GM23338 (cell line): Measurements from ENCODE around the gene EPHA6. TPM values are rescaled to one million over a fixed set of nuclear protein-coding genes. Genes with fewer than 3 reads are reported as not detected.

Experiments
- ATAC-seq: fragments of 200-7000 bp; cut with Tn5 transposase; 3 replicates; pipeline ENCODE4 v1.9.1; 2020
- DNase-seq: peaks from one replicate; pipeline ENCODE4 v3.0.0-alpha.2; 2015; ENCODE audit warnings: low spot score
- H2AFZ ChIP-seq: fragments of 200-600 bp; sonication (generic); 2 replicates; pipeline ENCODE4 v1.8.0; 2016; ENCODE audit warnings: antibody characterized with exemption, mild to moderate bottlenecking, moderate library complexity
- H3F3A ChIP-seq: fragments of 200-600 bp; sonication (generic); replicated peaks from 2 replicates; pipeline ENCODE4 v1.8.0; 2017; ENCODE audit warnings: antibody characterized with exemption, mixed run types, low read depth
- H3K27ac ChIP-seq: fragments of 200-600 bp; sonication (generic); 2 replicates; pipeline ENCODE4 v1.6.1; 2016; ENCODE audit warnings: low read depth
- H3K27me3 ChIP-seq: fragments of 200-600 bp; sonication (generic); 2 replicates; pipeline ENCODE4 v1.8.0; 2016; ENCODE audit warnings: mild to moderate bottlenecking, mixed run types, moderate library complexity; ENCODE audit not compliant: insufficient read depth
- H3K36me3 ChIP-seq: fragments of 200-600 bp; sonication (generic); 2 replicates; pipeline ENCODE4 v1.8.0; 2016; ENCODE audit warnings: mild to moderate bottlenecking; ENCODE audit not compliant: insufficient read depth
- H3K4me1 ChIP-seq: fragments of 200-600 bp; sonication (generic); 2 replicates; pipeline ENCODE4 v1.8.0; 2016; ENCODE audit warnings: mild to moderate bottlenecking, moderate library complexity; ENCODE audit not compliant: insufficient read depth
- H3K4me2 ChIP-seq: fragments of 200-600 bp; sonication (generic); 2 replicates; pipeline ENCODE4 v1.7.1; 2017; ENCODE audit warnings: mixed run types
- H3K4me3 ChIP-seq: fragments of 200-600 bp; sonication (generic); 2 replicates; pipeline ENCODE4 v1.6.1; 2016; ENCODE audit warnings: mixed run types
- H3K79me2 ChIP-seq: fragments of 200-600 bp; sonication (generic); replicated peaks from 2 replicates; pipeline ENCODE4 v1.8.0; 2017; ENCODE audit warnings: mild to moderate bottlenecking; ENCODE audit not compliant: insufficient read depth
- H3K9me2 ChIP-seq: fragments of 200-600 bp; sonication (generic); 2 replicates; pipeline ENCODE4 v1.8.0; 2017; ENCODE audit not compliant: insufficient read depth
- H4K20me1 ChIP-seq: fragments of 200-600 bp; sonication (generic); replicated peaks from 2 replicates; pipeline ENCODE4 v1.8.0; 2017; ENCODE audit warnings: mild to moderate bottlenecking; ENCODE audit not compliant: insufficient read depth
- H3K27ac Mint-ChIP-seq: 2 replicates; pipeline ENCODE4 v1.8.0; 2020; ENCODE audit warnings: inconsistent platforms, mild to moderate bottlenecking, moderate library complexity, mixed read lengths
- H3K27me3 Mint-ChIP-seq: 3 replicates; pipeline ENCODE4 v1.8.0; 2022; ENCODE audit warnings: low read depth, mild to moderate bottlenecking, moderate library complexity, mixed read lengths, inconsistent platforms; ENCODE audit not compliant: insufficient read depth, poor library complexity
- H3K36me3 Mint-ChIP-seq: 3 replicates; pipeline ENCODE4 v1.8.0; 2021; ENCODE audit warnings: low read depth, mild to moderate bottlenecking, inconsistent platforms, moderate library complexity, mixed read lengths
- H3K4me1 Mint-ChIP-seq: 3 replicates; pipeline ENCODE4 v1.8.0; 2020; ENCODE audit warnings: mild to moderate bottlenecking, inconsistent platforms, mixed read lengths
- H3K4me3 Mint-ChIP-seq: 3 replicates; pipeline ENCODE4 v1.8.0; 2021; ENCODE audit warnings: moderate library complexity, mild to moderate bottlenecking, inconsistent platforms, mixed read lengths
- H3K9me3 Mint-ChIP-seq: 3 replicates; pipeline ENCODE4 v1.8.0; 2020; ENCODE audit warnings: moderate library complexity, mild to moderate bottlenecking, inconsistent platforms, mixed read lengths
- CREB1 ChIP-seq: fragments of 250-450 bp; sonication (Bioruptor Pico); IDR thresholded peaks from 2 replicates; pipeline ENCODE4 v1.5.0; 2020; ENCODE audit warnings: low read depth, mild to moderate bottlenecking, moderate library complexity
- EZH2 ChIP-seq: fragments of 200-600 bp; sonication (generic); IDR thresholded peaks from one replicate; pipeline ENCODE4 v1.8.0; 2017; ENCODE audit warnings: antibody characterized with exemption, mild to moderate bottlenecking, low read depth; ENCODE audit not compliant: unreplicated experiment
- EZH2phosphoT487 ChIP-seq: fragments of 200-600 bp; sonication (generic); IDR thresholded peaks from one replicate; pipeline ENCODE4 v1.8.1; 2018; ENCODE audit warnings: antibody characterized with exemption; ENCODE audit not compliant: unreplicated experiment
- NANOG ChIP-seq: IDR thresholded peaks from 2 replicates; pipeline ENCODE4 v1.6.1; 2016; ENCODE audit warnings: antibody characterized with exemption, borderline replicate concordance
- POLR2AphosphoS5 ChIP-seq: IDR thresholded peaks from 2 replicates; pipeline ENCODE4 v1.6.1; 2016; ENCODE audit warnings: antibody characterized with exemption, low read depth
- ZNF114 ChIP-seq: fragments of 250-450 bp; sonication (Bioruptor Pico); IDR thresholded peaks from 2 replicates; pipeline ENCODE4 v1.5.0; 2020; ENCODE audit warnings: mild to moderate bottlenecking, moderate library complexity
- polyA plus RNA-seq: library from polyadenylated mRNA; unstranded; fragments of >200 nt; fragmentation: Nextera tagmentation; extraction: Ambion mirVana; gene quantifications from 2 replicates; pipeline ENCODE4 v1.2.1, GENCODE V29; 2016
- total RNA-seq: library from RNA; depleted of rRNA; stranded (reverse); fragments of >200 nt; shearing (Covaris generic); gene quantifications from 2 replicates; pipeline ENCODE4 v1.2.3, GENCODE V29; 2014
- TF ChIP-seq, protein P1 (sequence below): fragments of 250-450 bp; sonication (Bioruptor Pico); IDR thresholded peaks from 2 replicates; pipeline ENCODE4 v1.5.0; 2020; ENCODE audit warnings: mild to moderate bottlenecking, moderate library complexity
- TF ChIP-seq, protein P2 (sequence below): IDR thresholded peaks from one replicate; pipeline ENCODE4 v1.6.1; 2018; ENCODE audit warnings: antibody characterized with exemption; ENCODE audit not compliant: unreplicated experiment

Gene EPHA6
- total and polyA plus RNA-seq, 2 experiments from 2014 or later: 0.37 to 2.6 TPM

DNA sequence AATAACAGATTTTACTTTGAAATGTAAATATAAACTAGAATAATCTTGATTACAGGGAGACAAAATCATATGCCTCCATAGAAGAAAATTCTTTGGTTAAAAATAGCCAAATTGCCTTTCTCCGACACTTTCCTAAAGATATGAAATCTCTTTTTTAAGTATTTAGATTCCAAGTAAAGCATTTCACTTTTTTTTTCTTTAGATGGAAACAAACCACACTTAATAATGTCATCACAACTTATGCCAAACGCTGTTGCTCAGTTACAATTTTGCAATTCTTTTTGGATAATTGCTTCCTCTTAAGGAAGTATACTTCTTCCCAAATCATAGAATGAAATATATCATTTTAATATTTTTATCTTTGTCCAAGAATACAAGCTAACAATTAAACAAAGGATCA is 656.1 kb downstream of the EPHA6 start:
- Histone ChIP-seq H3K36me3 (no peaks in the 10 kb centered on the region), H3K27ac (no peak overlapping the region), H3K27me3 (no peaks in the 10 kb centered on the region), H3K79me2 (no peaks in the 10 kb centered on the region), H3K4me2 (no peak overlapping the region), H3K4me3 (no peak overlapping the region), H4K20me1 (no peaks in the 10 kb centered on the region), H3K9me2 (no peaks in the 10 kb centered on the region), H3K4me1 (no peaks in the 10 kb centered on the region), H3F3A (no peaks in the 10 kb centered on the region), H2AFZ (no peak overlapping the region)
- H3K27me3 Mint-ChIP-seq: no peaks in the 10 kb centered on the region
- DNase-seq (no peak), ATAC-seq (no peak)
- no peak overlapping the region for H3K4me3 Mint-ChIP-seq
- H3K27ac Mint-ChIP-seq: no peak overlapping the region
- no peak for TF ChIP-seq POLR2AphosphoS5
- TF ChIP-seq, protein P1, sequence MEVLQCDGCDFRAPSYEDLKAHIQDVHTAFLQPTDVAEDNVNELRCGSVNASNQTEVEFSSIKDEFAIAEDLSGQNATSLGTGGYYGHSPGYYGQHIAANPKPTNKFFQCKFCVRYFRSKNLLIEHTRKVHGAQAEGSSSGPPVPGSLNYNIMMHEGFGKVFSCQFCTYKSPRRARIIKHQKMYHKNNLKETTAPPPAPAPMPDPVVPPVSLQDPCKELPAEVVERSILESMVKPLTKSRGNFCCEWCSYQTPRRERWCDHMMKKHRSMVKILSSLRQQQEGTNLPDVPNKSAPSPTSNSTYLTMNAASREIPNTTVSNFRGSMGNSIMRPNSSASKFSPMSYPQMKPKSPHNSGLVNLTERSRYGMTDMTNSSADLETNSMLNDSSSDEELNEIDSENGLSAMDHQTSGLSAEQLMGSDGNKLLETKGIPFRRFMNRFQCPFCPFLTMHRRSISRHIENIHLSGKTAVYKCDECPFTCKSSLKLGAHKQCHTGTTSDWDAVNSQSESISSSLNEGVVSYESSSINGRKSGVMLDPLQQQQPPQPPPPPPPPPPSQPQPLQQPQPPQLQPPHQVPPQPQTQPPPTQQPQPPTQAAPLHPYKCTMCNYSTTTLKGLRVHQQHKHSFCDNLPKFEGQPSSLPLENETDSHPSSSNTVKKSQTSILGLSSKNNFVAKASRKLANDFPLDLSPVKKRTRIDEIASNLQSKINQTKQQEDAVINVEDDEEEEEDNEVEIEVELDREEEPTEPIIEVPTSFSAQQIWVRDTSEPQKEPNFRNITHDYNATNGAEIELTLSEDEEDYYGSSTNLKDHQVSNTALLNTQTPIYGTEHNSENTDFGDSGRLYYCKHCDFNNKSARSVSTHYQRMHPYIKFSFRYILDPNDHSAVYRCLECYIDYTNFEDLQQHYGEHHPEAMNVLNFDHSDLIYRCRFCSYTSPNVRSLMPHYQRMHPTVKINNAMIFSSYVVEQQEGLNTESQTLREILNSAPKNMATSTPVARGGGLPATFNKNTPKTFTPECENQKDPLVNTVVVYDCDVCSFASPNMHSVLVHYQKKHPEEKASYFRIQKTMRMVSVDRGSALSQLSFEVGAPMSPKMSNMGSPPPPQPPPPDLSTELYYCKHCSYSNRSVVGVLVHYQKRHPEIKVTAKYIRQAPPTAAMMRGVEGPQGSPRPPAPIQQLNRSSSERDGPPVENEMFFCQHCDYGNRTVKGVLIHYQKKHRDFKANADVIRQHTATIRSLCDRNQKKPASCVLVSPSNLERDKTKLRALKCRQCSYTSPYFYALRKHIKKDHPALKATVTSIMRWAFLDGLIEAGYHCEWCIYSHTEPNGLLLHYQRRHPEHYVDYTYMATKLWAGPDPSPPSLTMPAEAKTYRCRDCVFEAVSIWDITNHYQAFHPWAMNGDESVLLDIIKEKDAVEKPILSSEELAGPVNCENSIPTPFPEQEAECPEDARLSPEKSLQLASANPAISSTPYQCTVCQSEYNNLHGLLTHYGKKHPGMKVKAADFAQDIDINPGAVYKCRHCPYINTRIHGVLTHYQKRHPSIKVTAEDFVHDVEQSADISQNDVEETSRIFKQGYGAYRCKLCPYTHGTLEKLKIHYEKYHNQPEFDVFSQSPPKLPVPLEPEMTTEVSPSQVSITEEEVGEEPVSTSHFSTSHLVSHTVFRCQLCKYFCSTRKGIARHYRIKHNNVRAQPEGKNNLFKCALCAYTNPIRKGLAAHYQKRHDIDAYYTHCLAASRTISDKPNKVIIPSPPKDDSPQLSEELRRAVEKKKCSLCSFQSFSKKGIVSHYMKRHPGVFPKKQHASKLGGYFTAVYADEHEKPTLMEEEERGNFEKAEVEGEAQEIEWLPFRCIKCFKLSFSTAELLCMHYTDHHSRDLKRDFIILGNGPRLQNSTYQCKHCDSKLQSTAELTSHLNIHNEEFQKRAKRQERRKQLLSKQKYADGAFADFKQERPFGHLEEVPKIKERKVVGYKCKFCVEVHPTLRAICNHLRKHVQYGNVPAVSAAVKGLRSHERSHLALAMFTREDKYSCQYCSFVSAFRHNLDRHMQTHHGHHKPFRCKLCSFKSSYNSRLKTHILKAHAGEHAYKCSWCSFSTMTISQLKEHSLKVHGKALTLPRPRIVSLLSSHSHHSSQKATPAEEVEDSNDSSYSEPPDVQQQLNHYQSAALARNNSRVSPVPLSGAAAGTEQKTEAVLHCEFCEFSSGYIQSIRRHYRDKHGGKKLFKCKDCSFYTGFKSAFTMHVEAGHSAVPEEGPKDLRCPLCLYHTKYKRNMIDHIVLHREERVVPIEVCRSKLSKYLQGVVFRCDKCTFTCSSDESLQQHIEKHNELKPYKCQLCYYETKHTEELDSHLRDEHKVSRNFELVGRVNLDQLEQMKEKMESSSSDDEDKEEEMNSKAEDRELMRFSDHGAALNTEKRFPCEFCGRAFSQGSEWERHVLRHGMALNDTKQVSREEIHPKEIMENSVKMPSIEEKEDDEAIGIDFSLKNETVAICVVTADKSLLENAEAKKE: no peak
- TF ChIP-seq CREB1: no peak
- TF ChIP-seq, protein P2, sequence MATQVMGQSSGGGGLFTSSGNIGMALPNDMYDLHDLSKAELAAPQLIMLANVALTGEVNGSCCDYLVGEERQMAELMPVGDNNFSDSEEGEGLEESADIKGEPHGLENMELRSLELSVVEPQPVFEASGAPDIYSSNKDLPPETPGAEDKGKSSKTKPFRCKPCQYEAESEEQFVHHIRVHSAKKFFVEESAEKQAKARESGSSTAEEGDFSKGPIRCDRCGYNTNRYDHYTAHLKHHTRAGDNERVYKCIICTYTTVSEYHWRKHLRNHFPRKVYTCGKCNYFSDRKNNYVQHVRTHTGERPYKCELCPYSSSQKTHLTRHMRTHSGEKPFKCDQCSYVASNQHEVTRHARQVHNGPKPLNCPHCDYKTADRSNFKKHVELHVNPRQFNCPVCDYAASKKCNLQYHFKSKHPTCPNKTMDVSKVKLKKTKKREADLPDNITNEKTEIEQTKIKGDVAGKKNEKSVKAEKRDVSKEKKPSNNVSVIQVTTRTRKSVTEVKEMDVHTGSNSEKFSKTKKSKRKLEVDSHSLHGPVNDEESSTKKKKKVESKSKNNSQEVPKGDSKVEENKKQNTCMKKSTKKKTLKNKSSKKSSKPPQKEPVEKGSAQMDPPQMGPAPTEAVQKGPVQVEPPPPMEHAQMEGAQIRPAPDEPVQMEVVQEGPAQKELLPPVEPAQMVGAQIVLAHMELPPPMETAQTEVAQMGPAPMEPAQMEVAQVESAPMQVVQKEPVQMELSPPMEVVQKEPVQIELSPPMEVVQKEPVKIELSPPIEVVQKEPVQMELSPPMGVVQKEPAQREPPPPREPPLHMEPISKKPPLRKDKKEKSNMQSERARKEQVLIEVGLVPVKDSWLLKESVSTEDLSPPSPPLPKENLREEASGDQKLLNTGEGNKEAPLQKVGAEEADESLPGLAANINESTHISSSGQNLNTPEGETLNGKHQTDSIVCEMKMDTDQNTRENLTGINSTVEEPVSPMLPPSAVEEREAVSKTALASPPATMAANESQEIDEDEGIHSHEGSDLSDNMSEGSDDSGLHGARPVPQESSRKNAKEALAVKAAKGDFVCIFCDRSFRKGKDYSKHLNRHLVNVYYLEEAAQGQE: no peak
- no peak for TF ChIP-seq ZNF114 (CRISPR knock-in tag)
- no peak for TF ChIP-seq EZH2phosphoT487
- no peak for TF ChIP-seq NANOG
- no peak for TF ChIP-seq EZH2
- H3K9me3 Mint-ChIP-seq: no peaks in the 10 kb centered on the region
- no peaks in the 10 kb centered on the region for H3K4me1 Mint-ChIP-seq
- H3K36me3 Mint-ChIP-seq: no peaks in the 10 kb centered on the region
